Vagina (tissue), 2 donors: ENCODE measurements around the gene RPH3AL. TPM values are rescaled to one million over a fixed set of nuclear protein-coding genes. Genes with fewer than 3 reads are reported as not detected.

Source experiments
- DNase-seq, 2 donors: peaks; one replicate each; pipeline ENCODE4 v3.0.0-alpha.2; 2017; ENCODE audit errors: extremely low spot score in 2 of 2
- H3K27ac ChIP-seq: fragments of 200-600 bp; sonication (generic); one replicate; pipeline ENCODE4 v1.5.1; 2019
- H3K27me3 ChIP-seq: fragments of 200-600 bp; sonication (generic); one replicate; pipeline ENCODE4 v1.5.1; 2019
- H3K36me3 ChIP-seq, 2 donors: fragments of 200-600 bp; sonication (generic); one replicate each; pipeline ENCODE4 v1.5.1; 2017 to 2019
- H3K4me1 ChIP-seq: fragments of 200-600 bp; sonication (generic); one replicate; pipeline ENCODE4 v1.5.1; 2019
- H3K4me3 ChIP-seq, 2 donors: fragments of 200-600 bp; sonication (generic); 1 replicate in 1 of 2; 2 replicates in 1 of 2; pipeline ENCODE4 v1.5.1; 2016 to 2019
- H3K9me3 ChIP-seq: fragments of 200-600 bp; sonication (generic); one replicate; pipeline ENCODE4 v1.5.1; 2019
- POLR2A ChIP-seq, 2 donors: fragments of 450-650 bp; IDR thresholded peaks; one replicate each; pipeline ENCODE4 v1.6.1; 2017; ENCODE audit warnings: antibody characterized with exemption in 2 of 2, mild to moderate bottlenecking in 2 of 2, moderate library complexity in 2 of 2
- POLR2AphosphoS5 ChIP-seq, 2 donors: sonication (generic); formaldehyde crosslinking; IDR thresholded peaks; one replicate each; pipeline ENCODE4 v1.9.0; 2017; ENCODE audit warnings: antibody characterized with exemption in 2 of 2, mild to moderate bottlenecking in 2 of 2, low read depth in 1 of 2; ENCODE audit not compliant: insufficient read depth in 1 of 2
- intact Hi-C: fragments of 100-400 bp; cut with DNase I; formaldehyde crosslinking; loops from one replicate; pipeline ENCODE4 v1.15.1; 2023
- total RNA-seq: library from RNA; depleted of rRNA; stranded (reverse); fragments of >200 nt; gene quantifications from one replicate; pipeline ENCODE4 v1.2.3, GENCODE V29; 2016
- TF ChIP-seq, protein P1 (sequence below), 3 experiments: fragments of 450-650 bp in 2 of 3; fragments of 200-600 bp in 1 of 3; sonication (generic) in 1 of 3; IDR thresholded peaks; one replicate each; pipeline ENCODE4 v1.5.1; 2017 to 2019; ENCODE audit warnings: antibody characterized with exemption in 3 of 3, mild to moderate bottlenecking in 2 of 3, moderate library complexity in 2 of 3

The RPH3AL gene
- total RNA-seq, 1 donor from 2014 or later: 43.5 TPM

DNA sequence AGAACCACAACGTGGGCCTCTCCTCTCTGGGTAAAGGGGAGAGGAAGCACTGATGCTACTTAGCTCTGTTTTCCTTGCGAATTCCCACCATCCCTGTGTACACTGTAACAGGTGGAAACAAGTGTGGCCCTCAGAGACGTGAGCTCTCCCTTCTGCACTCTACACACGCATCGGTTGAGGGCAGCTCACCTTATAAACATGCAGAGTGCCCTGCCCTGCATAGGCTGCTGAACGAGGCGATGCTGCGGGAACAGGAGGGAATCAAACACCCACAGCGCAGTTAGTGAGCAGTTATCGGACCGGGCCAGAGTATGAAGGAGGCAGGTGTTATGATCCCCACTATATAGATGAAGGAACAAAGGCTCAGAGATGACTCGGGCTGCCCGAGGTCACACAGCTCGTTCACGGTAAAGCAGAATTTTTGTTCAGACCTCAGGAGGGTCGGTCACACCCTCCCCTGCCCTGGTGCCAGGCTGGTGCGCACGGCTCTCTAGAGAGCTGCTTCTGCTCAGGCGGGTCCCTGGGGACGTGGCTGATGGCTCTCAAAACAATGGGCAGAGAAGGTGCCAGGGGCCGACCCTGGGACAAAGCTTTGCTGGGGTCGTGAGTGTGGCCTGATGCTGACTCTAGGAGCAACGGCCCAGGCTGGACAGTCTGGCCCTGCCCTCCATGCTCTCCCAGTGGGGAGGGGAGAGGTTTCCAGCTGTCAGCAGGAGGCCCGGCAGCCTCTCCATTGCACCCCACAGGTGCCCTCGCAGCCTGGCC, 68.5 kb downstream of the RPH3AL start:
- DNase-seq: no peak
- Histone ChIP-seq H3K9me3 (no peaks in the 10 kb centered on the region), H3K4me1 (no peaks in the 10 kb centered on the region), H3K4me3 (no peak overlapping the region), H3K27ac (no peak overlapping the region), H3K27me3 (no peaks in the 10 kb centered on the region), H3K36me3 (no peaks in the 10 kb centered on the region)
- intact Hi-C loops: no loop called here
- TF ChIP-seq POLR2A (IDR thresholded peaks at IDR 0.05): no peak
- TF ChIP-seq POLR2AphosphoS5 (IDR thresholded peaks at IDR 0.05; ENCODE audit: insufficient read depth in 1 of 2, low read depth in 1 of 2): no peak
- TF ChIP-seq, protein P1, sequence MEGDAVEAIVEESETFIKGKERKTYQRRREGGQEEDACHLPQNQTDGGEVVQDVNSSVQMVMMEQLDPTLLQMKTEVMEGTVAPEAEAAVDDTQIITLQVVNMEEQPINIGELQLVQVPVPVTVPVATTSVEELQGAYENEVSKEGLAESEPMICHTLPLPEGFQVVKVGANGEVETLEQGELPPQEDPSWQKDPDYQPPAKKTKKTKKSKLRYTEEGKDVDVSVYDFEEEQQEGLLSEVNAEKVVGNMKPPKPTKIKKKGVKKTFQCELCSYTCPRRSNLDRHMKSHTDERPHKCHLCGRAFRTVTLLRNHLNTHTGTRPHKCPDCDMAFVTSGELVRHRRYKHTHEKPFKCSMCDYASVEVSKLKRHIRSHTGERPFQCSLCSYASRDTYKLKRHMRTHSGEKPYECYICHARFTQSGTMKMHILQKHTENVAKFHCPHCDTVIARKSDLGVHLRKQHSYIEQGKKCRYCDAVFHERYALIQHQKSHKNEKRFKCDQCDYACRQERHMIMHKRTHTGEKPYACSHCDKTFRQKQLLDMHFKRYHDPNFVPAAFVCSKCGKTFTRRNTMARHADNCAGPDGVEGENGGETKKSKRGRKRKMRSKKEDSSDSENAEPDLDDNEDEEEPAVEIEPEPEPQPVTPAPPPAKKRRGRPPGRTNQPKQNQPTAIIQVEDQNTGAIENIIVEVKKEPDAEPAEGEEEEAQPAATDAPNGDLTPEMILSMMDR (IDR thresholded peaks at IDR 0.05): no peak

DNA sequence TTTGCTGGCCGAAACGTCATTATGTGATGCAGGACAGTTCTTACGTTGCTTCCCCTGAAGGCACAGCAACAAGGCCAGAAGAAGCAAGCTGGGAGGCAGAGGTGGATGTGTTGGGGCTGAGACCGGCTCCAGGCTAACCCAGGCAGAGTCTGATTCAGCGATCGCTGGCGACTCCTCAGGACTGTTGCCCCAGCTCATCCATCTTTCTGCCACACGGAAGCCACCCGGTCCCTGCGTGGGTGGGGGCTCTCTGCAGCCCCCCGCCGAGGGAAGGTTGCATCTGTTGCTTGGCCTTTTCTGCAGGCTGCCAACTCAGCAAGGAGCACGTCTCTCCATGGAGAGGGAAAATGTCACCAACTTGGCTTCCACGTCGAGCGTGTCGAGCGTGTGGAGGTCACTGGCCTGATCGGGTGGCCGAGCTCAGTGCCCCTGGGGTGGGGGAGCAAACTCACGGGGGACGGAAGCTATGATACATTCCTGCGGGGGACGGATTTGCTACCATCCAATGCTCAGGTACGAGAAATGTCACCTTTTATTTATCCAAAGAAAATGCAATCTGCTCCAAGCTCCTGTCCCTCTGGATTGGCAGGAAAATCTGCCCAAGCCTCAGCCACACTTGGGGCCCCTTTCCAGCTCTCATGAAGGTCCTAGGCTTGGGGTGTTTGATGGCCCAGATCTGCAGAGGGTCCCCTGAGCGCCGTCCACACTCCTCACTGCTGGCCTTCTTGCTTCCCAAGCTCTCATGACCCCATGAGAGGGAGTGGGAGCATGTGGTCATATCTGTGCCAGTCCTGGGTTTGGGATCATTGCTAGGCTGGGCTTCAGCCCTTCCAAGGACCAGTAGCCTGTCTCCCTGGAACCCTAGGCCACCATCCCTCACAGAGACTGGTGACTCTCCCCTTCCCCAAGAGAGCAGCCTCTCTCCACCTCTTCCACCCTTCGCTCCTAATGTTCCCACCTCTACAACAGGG, 69.4 kb downstream of the RPH3AL start:
- no peak for DNase-seq
- TF ChIP-seq, protein P1 (IDR thresholded peaks at IDR 0.05): no peak
- TF ChIP-seq POLR2A (IDR thresholded peaks at IDR 0.05) (no peak), POLR2AphosphoS5 (IDR thresholded peaks at IDR 0.05; ENCODE audit: insufficient read depth in 1 of 2, low read depth in 1 of 2) (no peak)
- H3K4me3 ChIP-seq: no peak overlapping the region
- no peak overlapping the region for H3K27ac ChIP-seq
- no peaks in the 10 kb centered on the region for H3K9me3 ChIP-seq
- H3K4me1 ChIP-seq: no peaks in the 10 kb centered on the region
- no peaks in the 10 kb centered on the region for H3K36me3 ChIP-seq
- intact Hi-C loops: no loop called here
- H3K27me3 ChIP-seq: no peaks in the 10 kb centered on the region

DNA sequence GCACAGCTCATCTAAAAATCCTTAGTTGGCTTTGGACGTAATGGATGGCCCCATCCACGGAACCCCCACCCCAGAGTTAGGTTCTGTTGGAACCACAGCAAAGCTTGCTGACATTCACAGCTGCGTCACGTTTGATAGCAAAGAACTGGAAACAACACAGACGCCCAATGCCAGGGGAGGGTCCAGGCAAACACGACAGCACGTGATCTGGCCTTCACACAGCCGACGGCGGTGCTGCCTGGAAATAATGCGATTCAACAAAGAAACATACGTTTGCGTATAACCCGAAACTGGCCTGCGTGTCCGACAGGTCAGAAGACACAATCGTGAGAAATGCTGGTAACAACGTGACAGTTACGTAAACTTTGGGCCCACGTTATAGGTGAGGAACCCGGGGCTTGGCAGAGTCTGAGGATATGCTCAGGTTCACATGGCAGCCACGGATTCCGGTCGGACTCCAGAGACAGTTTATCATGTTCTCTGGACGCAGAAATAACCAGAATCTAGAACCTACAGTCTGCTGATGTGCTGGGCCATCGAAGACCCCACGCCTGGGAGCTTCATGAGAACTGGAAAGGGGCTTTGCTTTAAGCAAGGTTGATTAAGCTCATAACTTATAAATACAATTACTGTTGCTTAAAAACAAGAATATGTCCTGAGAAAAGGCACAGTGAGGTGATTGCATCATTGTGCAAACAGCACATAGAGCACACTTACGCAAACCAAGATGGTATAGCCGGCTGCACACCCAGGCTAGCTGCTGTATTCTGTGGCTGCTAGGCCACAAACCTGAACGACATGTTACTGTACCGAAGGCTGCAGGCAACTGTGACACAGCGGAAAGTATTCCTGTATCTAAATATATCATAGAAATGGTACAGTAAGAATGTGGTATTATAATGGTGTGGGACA, 70.4 kb downstream of the RPH3AL start:
- H3K4me1 ChIP-seq: no peaks in the 10 kb centered on the region
- H3K36me3 ChIP-seq: no peaks in the 10 kb centered on the region
- TF ChIP-seq POLR2A (IDR thresholded peaks at IDR 0.05) (no peak), POLR2AphosphoS5 (IDR thresholded peaks at IDR 0.05; ENCODE audit: insufficient read depth in 1 of 2, low read depth in 1 of 2) (no peak)
- TF ChIP-seq, protein P1 (IDR thresholded peaks at IDR 0.05): no peak
- H3K9me3 ChIP-seq: no peaks in the 10 kb centered on the region
- intact Hi-C loops: no loop called here
- no peak for DNase-seq
- H3K27me3 ChIP-seq: no peaks in the 10 kb centered on the region
- no peak overlapping the region for H3K4me3 ChIP-seq
- H3K27ac ChIP-seq: no peak overlapping the region

DNA sequence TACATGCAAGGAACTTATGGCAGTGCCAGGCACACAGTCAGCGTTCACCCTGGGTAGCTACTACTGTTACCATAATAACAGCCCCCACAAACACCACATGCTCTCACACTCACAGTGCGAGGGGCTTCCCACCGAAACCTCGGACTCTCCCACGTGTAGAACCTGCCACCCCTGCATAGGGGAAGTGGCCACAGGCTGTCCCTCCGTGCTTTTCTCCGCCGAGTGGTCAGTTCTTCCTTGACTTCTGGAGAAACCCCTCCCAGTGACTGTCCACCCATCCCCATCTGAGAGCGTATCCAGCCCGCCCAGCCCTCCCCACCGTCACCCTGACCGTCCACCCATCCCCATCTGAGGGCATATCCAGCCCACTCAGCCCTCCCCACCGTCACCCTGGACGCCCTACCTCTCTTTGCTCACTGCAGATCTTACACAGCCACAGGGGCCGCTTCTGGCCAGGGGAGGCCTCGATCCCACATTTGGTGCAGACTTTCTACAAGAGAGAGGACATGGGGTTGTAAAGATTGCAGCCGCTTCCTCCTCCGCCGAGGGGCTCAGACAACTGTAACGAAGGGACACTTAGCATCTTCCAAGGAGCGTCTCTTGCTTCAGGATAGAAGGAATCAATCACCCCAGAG, 71.1 kb downstream of the RPH3AL start:
- H3K36me3 ChIP-seq: no peaks in the 10 kb centered on the region
- H3K27me3 ChIP-seq: no peaks in the 10 kb centered on the region
- H3K4me1 ChIP-seq: no peaks in the 10 kb centered on the region
- no peak overlapping the region for H3K4me3 ChIP-seq
- H3K9me3 ChIP-seq: no peaks in the 10 kb centered on the region
- no peak for DNase-seq
- H3K27ac ChIP-seq: no peak overlapping the region
- TF ChIP-seq, protein P1 (IDR thresholded peaks at IDR 0.05): no peak
- no peak for TF ChIP-seq POLR2AphosphoS5 (IDR thresholded peaks at IDR 0.05; ENCODE audit: insufficient read depth in 1 of 2, low read depth in 1 of 2)
- TF ChIP-seq POLR2A (IDR thresholded peaks at IDR 0.05): no peak
- intact Hi-C loops: no loop called here
